ENCODE measurements around the gene TSSK6.
"Not testable (repeated sequence)": the region's sequence is repeated elsewhere in the genome, so short reads cannot be mapped to it uniquely, and the experiment has no call there.

TSSK6 gene

GRCh38 chr19:19477705-19478383, 37.5 kb downstream of the TSSK6 start:
- no peak for DNase-seq
- in situ Hi-C loops (cut with HindIII; ENCODE audit: low pct_ligation_motif_present, low pct_unique_long_range_greater_than_20kb, low sequenced_read_pairs), result no loop called here

- in situ Hi-C loops (cut with HindIII; ENCODE audit: low pct_ligation_motif_present, low pct_unique_long_range_greater_than_20kb, low sequenced_read_pairs), result no loop called here
- DNase-seq, result peak; percentile 12
Observed at GRCh38 chr19:19475849-19476828, 39.2 kb downstream of the TSSK6 start.

- in situ Hi-C loops (cut with HindIII; ENCODE audit: low pct_ligation_motif_present, low pct_unique_long_range_greater_than_20kb, low sequenced_read_pairs), result no loop called here
- no peak for DNase-seq
Observed at GRCh38 chr19:19475015-19475765, 40.2 kb downstream of the TSSK6 start.

GRCh38 chr19:19472106-19472505, 43.2 kb downstream of the TSSK6 start:
- in situ Hi-C loops (cut with HindIII; ENCODE audit: low pct_ligation_motif_present, low pct_unique_long_range_greater_than_20kb, low sequenced_read_pairs), result not testable (repeated sequence)

GRCh38 chr19:19471682-19472081, 43.7 kb downstream of the TSSK6 start:
- DNase-seq, result no peak
- in situ Hi-C loops (cut with HindIII; ENCODE audit: low pct_ligation_motif_present, low pct_unique_long_range_greater_than_20kb, low sequenced_read_pairs), result no loop called here

More at GRCh38 chr19:19472106-19472505, 43.2 kb downstream of the TSSK6 start:
- not testable (repeated sequence) for DNase-seq

GRCh38 chr19:19470579-19470978, 44.8 kb downstream of the TSSK6 start:
- in situ Hi-C loops (cut with HindIII; ENCODE audit: low pct_ligation_motif_present, low pct_unique_long_range_greater_than_20kb, low sequenced_read_pairs), result no loop called here
- no peak for DNase-seq

GRCh38 chr19:19468424-19469050, 46.8 kb downstream of the TSSK6 start:
- peak; percentile 22 for DNase-seq
- in situ Hi-C loops (cut with HindIII; ENCODE audit: low pct_ligation_motif_present, low pct_unique_long_range_greater_than_20kb, low sequenced_read_pairs), result no loop called here

- DNase-seq, result no peak
- in situ Hi-C loops (cut with HindIII; ENCODE audit: low pct_ligation_motif_present, low pct_unique_long_range_greater_than_20kb, low sequenced_read_pairs), result no loop called here
Observed at GRCh38 chr19:19466201-19466600, 49.1 kb downstream of the TSSK6 start.

- no peak for DNase-seq
- in situ Hi-C loops (cut with HindIII; ENCODE audit: low pct_ligation_motif_present, low pct_unique_long_range_greater_than_20kb, low sequenced_read_pairs), result no loop called here
Observed at GRCh38 chr19:19465436-19466070, 49.8 kb downstream of the TSSK6 start.

- DNase-seq, result no peak
- in situ Hi-C loops (cut with HindIII; ENCODE audit: low pct_ligation_motif_present, low pct_unique_long_range_greater_than_20kb, low sequenced_read_pairs), result no loop called here
Observed at GRCh38 chr19:19464339-19465098, 50.8 kb downstream of the TSSK6 start.

Data from ACHN (cell line).